Measurements from ENCODE around the gene PPP1R12B. TPM values are rescaled to one million over a fixed set of nuclear protein-coding genes. Genes with fewer than 3 reads are reported as not detected.
"Not testable (repeated sequence)": the region's sequence is repeated elsewhere in the genome, so short reads cannot be mapped to it uniquely, and the experiment has no call there.

The PPP1R12B gene
- total and polyA plus RNA-seq, 8 donors: 4.4 to 29.4 (median 13.7) TPM

DNA sequence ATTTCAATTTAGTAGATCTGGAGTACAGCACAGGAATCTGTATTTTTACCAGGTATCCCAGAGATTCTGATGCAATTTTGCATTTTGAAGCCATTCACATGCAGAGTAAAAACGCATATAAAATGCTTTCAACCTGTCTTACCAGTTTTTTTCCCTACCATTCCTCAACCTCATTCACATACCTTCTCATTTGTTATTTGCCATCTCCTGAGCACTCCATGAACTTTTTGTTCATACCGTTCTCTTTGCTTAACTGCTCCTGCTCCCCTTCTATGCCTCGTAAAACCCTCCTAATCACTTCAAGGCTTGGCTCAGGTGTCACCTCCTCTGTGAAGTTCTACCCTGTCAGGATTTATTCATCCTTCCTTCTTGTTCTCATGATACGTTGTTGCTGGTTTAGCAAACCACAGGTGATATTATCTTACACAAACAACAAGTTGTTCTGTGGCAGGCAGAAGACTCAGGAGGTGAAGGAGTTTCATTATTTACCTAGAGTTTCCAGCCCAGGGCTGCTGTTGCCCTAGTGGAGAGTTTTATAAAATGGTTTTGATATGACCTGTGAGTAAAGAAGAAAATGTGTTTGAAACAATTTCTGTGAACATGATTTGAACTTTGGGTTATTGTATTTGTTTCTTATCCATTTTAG, 31.5 kb downstream of the PPP1R12B start:
- WGBS, 2 donors: 13 to 21% methylated on average over 4 of the region's 4 CpGs
- H3K4me1 ChIP-seq; FAIRE-seq; intact Hi-C loops (cut with DNase I); H3K4me3 ChIP-seq; H3K36me3 ChIP-seq; DNase-seq; H3K27me3 ChIP-seq; H3K9me3 ChIP-seq; H3K27ac ChIP-seq: not testable (repeated sequence)
- TF ChIP-seq CTCF (IDR thresholded peaks at IDR 0.05): peak in 1 of 4 donors; percentile 17
- ATAC-seq: peak in 3 of 4 donors; percentile 66 to 73 (median 70)

DNA sequence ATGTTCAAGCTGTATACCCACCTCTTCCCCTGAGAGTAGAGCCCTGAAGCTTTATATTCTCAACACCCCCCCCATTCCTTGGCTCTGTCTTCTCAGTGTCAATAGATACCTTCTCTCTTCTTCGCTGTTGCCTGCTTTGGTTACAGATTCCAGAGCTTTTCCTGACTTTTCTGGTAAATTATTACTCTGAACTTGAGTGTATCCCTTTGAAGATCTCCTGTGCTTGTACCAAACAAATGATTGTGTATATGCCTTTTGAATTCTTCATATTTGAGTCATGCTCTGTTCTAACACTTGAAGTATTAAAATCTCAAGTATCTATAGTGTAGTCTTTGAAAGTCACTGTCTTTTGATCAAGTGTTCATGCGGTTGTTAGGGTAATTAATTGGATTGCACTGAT, 32.0 kb downstream of the PPP1R12B start:
- DNase-seq; intact Hi-C loops (cut with DNase I); H3K4me1 ChIP-seq; H3K9me3 ChIP-seq; H3K27me3 ChIP-seq; H3K36me3 ChIP-seq; H3K4me3 ChIP-seq; FAIRE-seq; ATAC-seq; H3K27ac ChIP-seq: not testable (repeated sequence)
- WGBS, 2 donors: 57 to 68% methylated on average over 2 of the region's 2 CpGs

- H3K27ac ChIP-seq; H3K27me3 ChIP-seq; H3K4me3 ChIP-seq; ATAC-seq; DNase-seq; intact Hi-C loops (cut with DNase I); FAIRE-seq; H3K36me3 ChIP-seq; H3K4me1 ChIP-seq; H3K9me3 ChIP-seq: not testable (repeated sequence)
- WGBS, 2 donors: 93 to 96% methylated on average over 4 of the region's 4 CpGs
Observed at GRCh38 chr1:202381867-202382266, 33.4 kb downstream of the PPP1R12B start.

DNA sequence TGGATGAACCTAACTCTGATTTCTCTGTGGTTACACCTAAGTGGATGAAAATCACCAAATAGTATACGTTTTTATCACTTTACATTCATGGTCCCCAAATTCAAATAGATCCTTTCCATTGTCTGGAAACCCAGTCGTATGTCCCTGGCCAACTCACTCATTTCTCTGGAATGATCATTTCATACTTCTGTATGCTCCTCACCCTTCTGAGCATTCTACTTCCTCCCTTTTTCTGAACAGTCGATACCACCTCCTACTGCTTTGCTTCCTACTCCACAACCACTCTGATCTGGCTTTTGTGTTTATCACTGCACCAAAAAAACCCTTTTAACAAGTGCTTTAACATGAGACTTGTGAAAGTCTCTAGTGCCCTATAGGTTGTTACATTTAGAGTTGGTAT, 47.3 kb downstream of the PPP1R12B start:
- intact Hi-C loops (cut with DNase I); H3K4me1 ChIP-seq; H3K4me3 ChIP-seq; FAIRE-seq; ATAC-seq; H3K36me3 ChIP-seq; H3K27ac ChIP-seq; H3K9me3 ChIP-seq; DNase-seq; H3K27me3 ChIP-seq: not testable (repeated sequence)
- 65 to 76% methylated on average over 3 of the region's 3 CpGs for WGBS, 2 donors

DNA sequence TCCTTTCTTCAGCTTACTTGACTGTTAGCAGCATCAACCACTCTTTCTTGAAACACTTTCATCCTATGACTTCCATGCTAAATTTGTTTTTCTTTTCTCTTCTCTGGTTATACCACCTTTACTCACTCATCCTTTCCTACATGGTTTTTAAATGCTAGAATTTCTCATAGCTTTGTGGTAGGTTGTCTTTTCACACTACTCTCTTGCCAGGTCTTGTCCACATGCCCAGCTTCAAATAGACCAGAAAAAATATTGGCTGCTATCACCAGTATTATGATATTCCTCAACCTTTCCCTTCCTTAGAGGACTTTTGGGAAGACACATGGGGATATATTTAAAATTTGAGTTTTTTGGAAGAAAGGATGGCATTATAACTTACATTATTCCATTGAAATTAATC, 48.8 kb downstream of the PPP1R12B start:
- Histone ChIP-seq H3K4me1 (no peaks in the 10 kb centered on the region), H3K4me3 (no peak overlapping the region), H3K27me3 (no peaks in the 10 kb centered on the region), H3K9me3 (no peaks in the 10 kb centered on the region), H3K36me3 (no peaks in the 10 kb centered on the region), H3K27ac (no peak overlapping the region)
- FAIRE-seq (no peak), ATAC-seq (no peak), DNase-seq (no peak)
- intact Hi-C loops (cut with DNase I): no loop called here
- no peak for TF ChIP-seq CTCF (IDR thresholded peaks at IDR 0.05)

DNA sequence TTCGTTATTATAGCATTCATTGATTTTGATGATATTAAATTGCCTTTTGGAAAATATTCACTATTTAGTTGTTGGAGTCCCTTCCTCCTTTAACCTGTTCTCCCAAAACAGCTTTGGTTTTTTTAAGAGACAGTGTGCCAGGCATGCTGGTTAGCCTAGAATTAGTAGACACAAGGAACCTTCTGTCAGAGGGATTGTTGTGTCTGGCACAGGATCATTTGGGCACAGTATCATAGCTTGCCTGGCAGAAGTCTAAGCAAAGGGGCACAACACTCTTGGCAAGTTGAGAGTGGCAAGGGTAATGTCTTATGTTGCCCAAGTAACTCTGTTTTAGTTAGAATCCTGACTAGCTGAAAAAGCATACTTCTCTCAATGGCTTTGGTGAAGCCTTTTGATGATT, 49.9 kb downstream of the PPP1R12B start:
- H3K27ac ChIP-seq; intact Hi-C loops (cut with DNase I); H3K36me3 ChIP-seq; FAIRE-seq; H3K27me3 ChIP-seq; H3K9me3 ChIP-seq; DNase-seq; H3K4me3 ChIP-seq; H3K4me1 ChIP-seq: not testable (repeated sequence)
- ATAC-seq: peak in 2 of 4 donors; percentile 27 to 64
- WGBS, 2 donors: 73% methylated on average over 1 of the region's 1 CpG

DNA sequence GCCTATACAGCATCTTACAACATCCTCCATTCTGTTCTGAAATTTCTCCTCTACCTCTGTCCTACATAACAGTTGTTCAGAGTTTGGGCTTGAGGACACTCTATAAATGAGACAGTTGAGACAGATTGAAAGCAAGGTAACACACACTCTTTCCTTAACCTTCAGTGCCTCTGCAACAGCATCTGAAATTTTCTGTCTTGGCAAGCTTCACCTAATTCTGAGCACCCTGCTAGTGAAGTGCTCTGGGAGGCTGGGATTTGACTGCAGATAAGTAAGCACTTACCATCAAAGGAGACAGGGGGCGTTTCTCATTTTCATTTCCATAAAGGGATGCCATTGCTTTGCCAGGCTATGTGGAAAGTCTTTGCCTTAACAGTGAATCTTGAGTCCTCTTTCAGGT, 53.3 kb downstream of the PPP1R12B start:
- H3K36me3 ChIP-seq; FAIRE-seq; intact Hi-C loops (cut with DNase I); H3K9me3 ChIP-seq; DNase-seq; ATAC-seq; H3K4me1 ChIP-seq; H3K4me3 ChIP-seq; H3K27me3 ChIP-seq; H3K27ac ChIP-seq: not testable (repeated sequence)
- WGBS, 2 donors: 72 to 84% methylated on average over 1 of the region's 1 CpG

DNA sequence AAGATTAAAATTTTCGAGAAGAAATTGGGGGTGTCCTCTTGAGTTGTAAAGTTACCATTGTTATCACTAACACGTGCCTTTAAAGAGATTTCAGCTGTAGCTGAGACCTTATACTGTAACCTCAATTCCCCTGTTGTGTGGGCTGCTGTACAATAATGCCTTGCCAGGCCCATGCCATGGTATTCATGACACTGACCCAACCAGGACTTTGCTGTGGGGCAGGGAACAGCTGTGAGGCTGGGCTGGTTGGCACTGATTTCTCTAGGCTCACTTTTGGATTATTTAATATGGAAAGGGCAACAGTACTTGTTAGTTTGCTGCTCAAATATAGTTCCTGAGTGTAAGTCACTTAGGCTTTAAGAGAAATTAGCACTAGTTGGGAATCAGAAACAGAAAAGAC, 54.9 kb downstream of the PPP1R12B start:
- H3K36me3 ChIP-seq; H3K4me3 ChIP-seq; DNase-seq; H3K27me3 ChIP-seq; H3K27ac ChIP-seq; H3K4me1 ChIP-seq; intact Hi-C loops (cut with DNase I); FAIRE-seq; ATAC-seq; H3K9me3 ChIP-seq: not testable (repeated sequence)
- 65 to 68% methylated on average over 2 of the region's 2 CpGs for WGBS, 2 donors
